ENCODE data around the gene INTS6.

INTS6 gene

DNA sequence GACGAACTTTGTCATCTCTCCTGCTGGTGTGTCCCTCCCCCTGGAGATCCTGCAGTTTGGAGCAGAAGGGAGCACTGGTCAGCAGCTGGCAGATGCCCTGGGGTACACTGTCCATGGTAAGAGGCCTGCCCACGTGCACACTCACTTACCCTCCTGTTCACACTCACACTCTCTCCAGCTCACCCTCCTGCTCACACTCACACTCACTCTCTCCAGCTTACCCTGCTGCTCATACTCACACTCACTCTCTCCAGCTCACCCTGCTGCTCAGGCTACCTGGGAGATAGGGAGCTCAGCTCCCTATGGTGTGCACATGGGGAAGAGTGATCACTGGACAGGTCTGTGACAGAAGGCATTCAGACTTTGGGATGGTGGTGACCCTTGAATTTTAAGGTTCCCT is 111.6 kb downstream of the INTS6 start:
- Histone ChIP-seq H3K27me3 (replicated peaks; ENCODE audit: insufficient read depth, low read length) (no peaks in the 10 kb centered on the region), H3K27ac (ENCODE audit: low read length) (no peak overlapping the region), H3K9me3 (replicated peaks; ENCODE audit: insufficient read depth, low read length) (no peaks in the 10 kb centered on the region), H3K9ac (ENCODE audit: low read length) (no peak overlapping the region), H3K4me1 (ENCODE audit: low read length) (no peaks in the 10 kb centered on the region), H3F3A (ENCODE audit: insufficient read depth, low read length) (no peaks in the 10 kb centered on the region), H3K4me2 (ENCODE audit: low read depth, low read length) (no peak overlapping the region), H3K4me3 (ENCODE audit: low read length) (no peak overlapping the region), H3K79me2 (ENCODE audit: low read length) (no peaks in the 10 kb centered on the region), H3K36me3 (replicated peaks; ENCODE audit: insufficient read depth, low read length) (no peaks in the 10 kb centered on the region), H3K9me2 (replicated peaks; ENCODE audit: insufficient read depth, low read length) (no peaks in the 10 kb centered on the region), H4K20me1 (ENCODE audit: insufficient read depth, low read length) (no peaks in the 10 kb centered on the region), H2AFZ (ENCODE audit: low read length) (no peak overlapping the region)
- TF ChIP-seq, protein P1, sequence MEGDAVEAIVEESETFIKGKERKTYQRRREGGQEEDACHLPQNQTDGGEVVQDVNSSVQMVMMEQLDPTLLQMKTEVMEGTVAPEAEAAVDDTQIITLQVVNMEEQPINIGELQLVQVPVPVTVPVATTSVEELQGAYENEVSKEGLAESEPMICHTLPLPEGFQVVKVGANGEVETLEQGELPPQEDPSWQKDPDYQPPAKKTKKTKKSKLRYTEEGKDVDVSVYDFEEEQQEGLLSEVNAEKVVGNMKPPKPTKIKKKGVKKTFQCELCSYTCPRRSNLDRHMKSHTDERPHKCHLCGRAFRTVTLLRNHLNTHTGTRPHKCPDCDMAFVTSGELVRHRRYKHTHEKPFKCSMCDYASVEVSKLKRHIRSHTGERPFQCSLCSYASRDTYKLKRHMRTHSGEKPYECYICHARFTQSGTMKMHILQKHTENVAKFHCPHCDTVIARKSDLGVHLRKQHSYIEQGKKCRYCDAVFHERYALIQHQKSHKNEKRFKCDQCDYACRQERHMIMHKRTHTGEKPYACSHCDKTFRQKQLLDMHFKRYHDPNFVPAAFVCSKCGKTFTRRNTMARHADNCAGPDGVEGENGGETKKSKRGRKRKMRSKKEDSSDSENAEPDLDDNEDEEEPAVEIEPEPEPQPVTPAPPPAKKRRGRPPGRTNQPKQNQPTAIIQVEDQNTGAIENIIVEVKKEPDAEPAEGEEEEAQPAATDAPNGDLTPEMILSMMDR (IDR thresholded peaks at IDR 0.05; ENCODE audit: low read length): no peak
- no peak for TF ChIP-seq EZH2 (optimal IDR thresholded peaks at IDR 0.05; ENCODE audit: low read depth, low read length)
- DNase-seq: no peak

DNA sequence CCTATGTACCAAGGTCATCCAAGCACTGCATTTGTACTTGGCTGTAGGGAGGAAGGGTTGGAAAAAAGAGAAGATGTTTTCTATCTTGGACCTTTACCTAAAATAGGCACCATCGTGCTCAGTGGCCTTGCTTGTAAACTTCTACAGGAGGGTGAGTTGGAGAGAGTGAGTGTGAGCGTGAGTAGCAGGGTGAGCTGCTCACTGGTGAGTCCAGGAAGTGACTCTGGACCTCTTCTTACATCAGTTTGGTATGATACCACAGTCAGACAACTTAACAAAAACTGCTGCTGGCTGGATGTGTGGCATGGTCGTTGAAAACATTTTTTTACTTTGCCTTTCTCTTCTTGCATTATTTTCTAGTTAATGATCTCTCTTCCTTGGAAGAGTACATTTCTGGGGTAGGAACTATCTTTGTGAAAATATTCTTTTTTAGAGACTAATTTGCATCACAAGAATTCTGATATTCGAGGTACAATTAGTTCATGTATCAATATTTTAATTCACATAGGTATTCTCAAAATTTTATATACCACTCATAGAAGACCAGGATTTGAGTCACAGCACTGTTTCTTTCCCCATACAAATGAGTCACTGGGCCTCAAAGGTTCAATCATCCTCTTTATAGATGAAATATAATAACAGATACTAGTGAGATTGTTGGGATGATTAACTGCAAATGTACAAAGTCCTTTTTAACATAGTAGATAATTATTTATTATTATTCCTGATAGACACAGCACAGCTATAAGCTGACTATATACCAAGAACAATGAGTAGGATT is 112.7 kb downstream of the INTS6 start:
- Histone ChIP-seq H3K79me2 (ENCODE audit: low read length) (no peaks in the 10 kb centered on the region), H3F3A (ENCODE audit: insufficient read depth, low read length) (no peaks in the 10 kb centered on the region), H3K36me3 (replicated peaks; ENCODE audit: insufficient read depth, low read length) (no peaks in the 10 kb centered on the region), H3K4me3 (ENCODE audit: low read length) (no peak overlapping the region), H3K27me3 (replicated peaks; ENCODE audit: insufficient read depth, low read length) (no peaks in the 10 kb centered on the region), H3K4me2 (ENCODE audit: low read depth, low read length) (no peak overlapping the region), H3K9ac (ENCODE audit: low read length) (no peak overlapping the region), H3K27ac (ENCODE audit: low read length) (no peak overlapping the region), H2AFZ (ENCODE audit: low read length) (no peak overlapping the region), H3K9me3 (replicated peaks; ENCODE audit: insufficient read depth, low read length) (no peaks in the 10 kb centered on the region), H3K9me2 (replicated peaks; ENCODE audit: insufficient read depth, low read length) (no peaks in the 10 kb centered on the region), H3K4me1 (ENCODE audit: low read length) (no peaks in the 10 kb centered on the region), H4K20me1 (ENCODE audit: insufficient read depth, low read length) (no peaks in the 10 kb centered on the region)
- no peak for DNase-seq
- TF ChIP-seq EZH2phosphoT487 (IDR thresholded peaks at IDR 0.05; ENCODE audit: low read length): no peak
- TF ChIP-seq EZH2 (optimal IDR thresholded peaks at IDR 0.05; ENCODE audit: low read depth, low read length): no peak
- TF ChIP-seq, protein P1 (IDR thresholded peaks at IDR 0.05; ENCODE audit: low read length): no peak

DNA sequence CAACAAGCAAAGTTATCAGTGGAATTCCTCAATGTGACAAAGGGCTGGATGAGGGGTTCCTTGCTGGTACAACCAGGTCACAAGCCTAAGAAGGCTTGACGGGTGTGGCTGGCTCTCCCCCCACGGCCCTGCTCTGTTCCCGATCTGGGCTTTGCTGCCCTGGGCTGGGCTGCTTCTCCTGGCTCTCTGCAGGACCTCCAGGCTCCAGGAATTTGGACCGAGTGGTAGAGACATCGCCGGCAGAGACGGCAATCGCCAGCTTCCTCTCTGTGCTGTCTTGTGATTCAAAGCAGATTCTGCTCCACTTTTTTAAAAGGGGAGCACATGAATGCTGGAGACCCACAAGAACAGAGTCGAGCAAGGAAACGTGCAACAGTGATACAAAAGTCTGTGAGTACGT is 113.5 kb downstream of the INTS6 start, which contains the start of gene SERPINE3:
SERPINE3 (plus strand) TSS at position 338 of the 400 bp plus-strand sequence. CDS start 1,401 bp downstream, outside the sequence.
- Histone ChIP-seq H2AFZ (ENCODE audit: low read length) (no peak within 1 kb of the TSS), H4K20me1 (ENCODE audit: insufficient read depth, low read length) (no peaks in the 10 kb centered on the region), H3K9ac (ENCODE audit: low read length) (no peak within 1 kb of the TSS)

More for the DNA sequence above, 113.5 kb downstream of the INTS6 start, which contains the start of gene SERPINE3:
- no peaks in the 10 kb centered on the region for H3K36me3 ChIP-seq (replicated peaks; ENCODE audit: insufficient read depth, low read length)
- TF ChIP-seq EZH2 (optimal IDR thresholded peaks at IDR 0.05; ENCODE audit: low read depth, low read length) (no peak), EZH2phosphoT487 (IDR thresholded peaks at IDR 0.05; ENCODE audit: low read length) (no peak)
- TF ChIP-seq, protein P1 (IDR thresholded peaks at IDR 0.05; ENCODE audit: low read length): no peak
- H3K4me2 ChIP-seq (ENCODE audit: low read depth, low read length): no peak within 1 kb of the TSS
- H3K4me1 ChIP-seq (ENCODE audit: low read length): no peaks in the 10 kb centered on the region
- H3F3A ChIP-seq (ENCODE audit: insufficient read depth, low read length): no peaks in the 10 kb centered on the region
- H3K9me3 ChIP-seq (replicated peaks; ENCODE audit: insufficient read depth, low read length): no peaks in the 10 kb centered on the region
- no peaks in the 10 kb centered on the region for H3K79me2 ChIP-seq (ENCODE audit: low read length)
- no peaks in the 10 kb centered on the region for H3K27me3 ChIP-seq (replicated peaks; ENCODE audit: insufficient read depth, low read length)
- no peaks in the 10 kb centered on the region for H3K9me2 ChIP-seq (replicated peaks; ENCODE audit: insufficient read depth, low read length)
- no peak for DNase-seq
- no peak within 1 kb of the TSS for H3K27ac ChIP-seq (ENCODE audit: low read length)
- no peak within 1 kb of the TSS for H3K4me3 ChIP-seq (ENCODE audit: low read length)
